HepG2 (cell line): ENCODE measurements around the gene IRX3. TPM values are rescaled to one million over a fixed set of nuclear protein-coding genes. Genes with fewer than 3 reads are reported as not detected.

ENCODE experiments used
- ATAC-seq: fragments of 200-7000 bp; cut with Tn5 transposase; 3 replicates; pipeline ENCODE4 v1.9.1; 2020; ENCODE audit warnings: mild to moderate bottlenecking, moderate library complexity
- BruUV-seq: library from RNA; stranded (reverse); fragments of 400-500 nt; replicated peaks from 2 replicates; lab custom pipeline; 2021; lab: Mats Ljungman, UMichigan
- CTCF ChIA-PET: fragments of 300-600 bp; formaldehyde crosslinking; extraction: SDS; loops from one replicate; lab custom pipeline; 2021; ENCODE audit warnings: low total read pairs, inconsistent platforms, low intra/inter-chr PET ratio; lab: Yijun Ruan, JAX
- POLR2A ChIA-PET: fragments of 350-600 bp; sonication (Branson Sonifier 250); formaldehyde crosslinking; loops from one replicate; lab custom pipeline; 2020; ENCODE audit warnings: antibody characterized with exemption, inconsistent platforms; lab: Yijun Ruan, JAX
- DNase-seq: peaks from one replicate; pipeline ENCODE4 v3.0.0-alpha.2; 2015; ENCODE audit warnings: low spot score
- FAIRE-seq: peaks from 3 replicates; lab custom pipeline; 2011; peaks lifted over from hg19 to GRCh38; lab: Jason Lieb, UNC
- H2AFZ ChIP-seq: one replicate; pipeline ENCODE4 v1.6.1; 2011; ENCODE audit warnings: low read length, inconsistent platforms
- H3K27ac ChIP-seq: fragments of 300-600 bp; 3 replicates; pipeline ENCODE4 v1.8.0; 2011; ENCODE audit warnings: mixed run types, mild to moderate bottlenecking, mixed read lengths, low read length, inconsistent platforms; ENCODE audit not compliant: insufficient read depth; ENCODE audit errors: extremely low read length
- H3K27me3 ChIP-seq, 2 experiments: fragments of 200-600 bp in 1 of 2; 2 replicates in 1 of 2; 3 replicates in 1 of 2; pipeline versions ENCODE4 v1.6.0 to v1.8.0; 2011; ENCODE audit warnings: low read length in 2 of 2, mild to moderate bottlenecking in 2 of 2, moderate library complexity in 2 of 2, inconsistent platforms in 1 of 2; ENCODE audit not compliant: insufficient read depth in 2 of 2, control insufficient read depth in 1 of 2
- H3K36me3 ChIP-seq, 2 experiments: fragments of 200-600 bp in 1 of 2; replicated peaks in 1 of 2; 2 replicates in 1 of 2; 3 replicates in 1 of 2; pipeline versions ENCODE4 v1.5.1 to v1.8.0; 2011; ENCODE audit warnings: low read length in 2 of 2, inconsistent platforms in 1 of 2; ENCODE audit not compliant: insufficient read depth in 2 of 2, control insufficient read depth in 1 of 2
- H3K4me1 ChIP-seq: 2 replicates; pipeline ENCODE4 v1.5.1; 2012; ENCODE audit warnings: low read length, inconsistent platforms; ENCODE audit not compliant: insufficient read depth
- H3K4me2 ChIP-seq: 2 replicates; pipeline ENCODE4 v1.6.0; 2011; ENCODE audit warnings: low read depth, low read length, inconsistent platforms
- H3K4me3 ChIP-seq, 3 experiments: fragments of 200-600 bp in 1 of 3; sonication (generic), shearing (Covaris generic) in 1 of 3; replicated peaks in 1 of 3; 2 replicates each; pipeline ENCODE4 v1.5.1; 2011 to 2016; ENCODE audit warnings: low read length in 3 of 3, inconsistent platforms in 2 of 3, low read depth in 2 of 3, mild to moderate bottlenecking in 2 of 3, control low read depth in 1 of 3, mixed read lengths in 1 of 3; ENCODE audit not compliant: insufficient read depth in 1 of 3
- H3K79me2 ChIP-seq: one replicate; pipeline ENCODE4 v1.6.1; 2011; ENCODE audit warnings: low read length, inconsistent platforms; ENCODE audit not compliant: insufficient read depth
- H3K9ac ChIP-seq: 2 replicates; pipeline ENCODE4 v1.6.0; 2011; ENCODE audit warnings: mild to moderate bottlenecking, low read depth, low read length, inconsistent platforms; ENCODE audit not compliant: insufficient read depth
- H3K9me3 ChIP-seq: 2 replicates; pipeline ENCODE4 v1.5.1; 2012; ENCODE audit warnings: mild to moderate bottlenecking, low read length
- H4K20me1 ChIP-seq: 2 replicates; pipeline ENCODE4 v1.6.0; 2011; ENCODE audit warnings: inconsistent platforms, mild to moderate bottlenecking, low read length, moderate library complexity; ENCODE audit not compliant: insufficient read depth
- ARID5B ChIP-seq: IDR thresholded peaks from 2 replicates; pipeline ENCODE4 v1.4.0; 2020; ENCODE audit warnings: mild to moderate bottlenecking, missing genetic modification reagents
- IKZF4 ChIP-seq: sonication (generic); formaldehyde crosslinking; IDR thresholded peaks from 2 replicates; pipeline ENCODE4 v1.5.1; 2020; ENCODE audit warnings: borderline replicate concordance, mild to moderate bottlenecking, low read depth, missing genetic modification reagents; ENCODE audit errors: not compliant biosample characterization
- JUNB ChIP-seq: sonication (generic); formaldehyde crosslinking; IDR thresholded peaks from 2 replicates; pipeline ENCODE4 v1.8.0; 2022; ENCODE audit warnings: missing genetic modification reagents, mild to moderate bottlenecking, borderline replicate concordance
- KDM3A ChIP-seq: IDR thresholded peaks from 2 replicates; pipeline ENCODE4 v1.6.1; 2018; ENCODE audit warnings: low read depth, missing compliant biosample characterization
- KMT2A ChIP-seq: sonication (generic); formaldehyde crosslinking; IDR thresholded peaks from 2 replicates; pipeline ENCODE4 v1.4.0; 2020; ENCODE audit warnings: missing genetic modification reagents
- TSC22D2 ChIP-seq: sonication (generic); formaldehyde crosslinking; IDR thresholded peaks from 2 replicates; pipeline ENCODE4 v1.5.1; 2020; ENCODE audit warnings: missing genetic modification reagents, mild to moderate bottlenecking, borderline replicate concordance
- WIZ ChIP-seq: sonication (generic); formaldehyde crosslinking; IDR thresholded peaks from 2 replicates; pipeline ENCODE4 v1.5.1; 2020; ENCODE audit warnings: mild to moderate bottlenecking, missing genetic modification reagents
- ZMAT3 ChIP-seq: sonication (generic); formaldehyde crosslinking; conservative IDR thresholded peaks from 2 replicates; pipeline ENCODE4 v1.7.0; 2021; ENCODE audit warnings: missing genetic modification reagents
- WGBS: methylation state at CpG from one replicate; pipeline ENCODE4 v1.1.6; 2017; ENCODE audit warnings: low lambda C conversion rate; 5-methylcytosine and 5-hydroxymethylcytosine counted together
- in situ Hi-C: cut with HindIII; loops from 2 replicates; pipeline ENCODE4 v1.10.0; 2017; ENCODE audit warnings: low pct_unique_long_range_greater_than_20kb; ENCODE audit not compliant: extremely low pct_ligation_motif_present
- intact Hi-C: fragments of 100-400 bp; cut with micrococcal nuclease; formaldehyde crosslinking; loops from one replicate; pipeline ENCODE4 v1.10.0; 2022; ENCODE audit not compliant: unreplicated experiment
- polyA plus RNA-seq, 8 experiments: library from polyadenylated mRNA; depleted of rRNA in 3 of 8; stranded (reverse) in 7 of 8; unstranded in 1 of 8; fragments of >200 nt; fragmentation: Illumina TruSeq in 4 of 8; extraction: Trizol in 4 of 8; gene quantifications; 2 replicates each; pipeline versions ENCODE4 v1.2.1 to v1.2.3, GENCODE V29; 2011 to 2016; ENCODE audit warnings: low read depth in 4 of 8, missing spikeins in 1 of 8, mixed read lengths in 1 of 8; ENCODE audit not compliant: insufficient read depth in 1 of 8
- total RNA-seq, 5 experiments: library from RNA; depleted of rRNA; stranded (reverse); fragments of >200 nt; fragmentation: Illumina TruSeq; extraction: Trizol; gene quantifications; 2 replicates each; pipeline ENCODE4 v1.2.3, GENCODE V29; 2016; ENCODE audit warnings: low read depth in 1 of 5
- TF ChIP-seq, protein P1 (sequence below): sonication (generic); formaldehyde crosslinking; IDR thresholded peaks from 2 replicates; pipeline ENCODE4 v1.4.0; 2020; ENCODE audit warnings: mild to moderate bottlenecking, low read depth, missing genetic modification reagents
- TF ChIP-seq, protein P2 (sequence below), 2 experiments: sonication (generic) in 1 of 2; formaldehyde crosslinking in 1 of 2; IDR thresholded peaks; 2 replicates each; pipeline versions ENCODE4 v1.4.0 to v1.6.1; 2018 to 2020; ENCODE audit warnings: missing genetic modification reagents in 2 of 2, borderline replicate concordance in 1 of 2, low read depth in 1 of 2, mild to moderate bottlenecking in 1 of 2, missing biosample characterization in 1 of 2
- TF ChIP-seq, protein P3 (sequence below): IDR thresholded peaks from 2 replicates; pipeline ENCODE4 v1.6.1; 2016; ENCODE audit warnings: missing compliant biosample characterization, missing genetic modification reagents, borderline replicate concordance
- TF ChIP-seq, protein P4 (sequence below): sonication (generic); formaldehyde crosslinking; IDR thresholded peaks from 2 replicates; pipeline ENCODE4 v1.4.0; 2020; ENCODE audit warnings: missing genetic modification reagents

The IRX3 gene
- total and polyA plus RNA-seq, 2 of the 13 experiments (the other 11 are each of a cell fraction or from before 2014, with no cell fraction given): 9.2 to 16.4 TPM

- TF ChIP-seq ZMAT3 (CRISPR knock-in tag): no peak
- peak; percentile 68 for TF ChIP-seq ARID5B (CRISPR knock-in tag)
- TF ChIP-seq KDM3A (CRISPR knock-in tag): no peak
Measured at GRCh38 chr16:54265575-54266107, 20.9 kb downstream of the IRX3 start (continued).

GRCh38 chr16:54253118-54253517 lies 33.5 kb downstream of the IRX3 start:
- Histone ChIP-seq H4K20me1 (no peaks in the 10 kb centered on the region), H3K4me1 (peaks cover 22% of the 10 kb centered on the region), H3K9me3 (no peaks in the 10 kb centered on the region), H2AFZ (no peak overlapping the region), H3K27me3 (peaks cover 8 to 21% of the 10 kb centered on the region in 2 experiments; a peak in 2 of 5 replicates), H3K36me3 (no peaks in the 10 kb centered on the region), H3K4me2 (no peak overlapping the region; the same call in 1 of the 2 replicates), H3K27ac (no peak overlapping the region), H3K4me3 (no peak overlapping the region), H3K79me2 (no peaks in the 10 kb centered on the region), H3K9ac (no peak overlapping the region)
- BruUV-seq: no TSS peak
- ChIA-PET POLR2A (no interaction called here), CTCF (no interaction called here)
- 50% methylated on average over 6 of the region's 7 CpGs for WGBS
- DNase-seq: no peak
- intact Hi-C loops: no loop called here
- in situ Hi-C loops: no loop called here
- no peak for FAIRE-seq
- peak; percentile 57 for ATAC-seq
- no peak for TF ChIP-seq JUNB (CRISPR knock-in tag)
- no peak for TF ChIP-seq WIZ
- TF ChIP-seq, protein P1, sequence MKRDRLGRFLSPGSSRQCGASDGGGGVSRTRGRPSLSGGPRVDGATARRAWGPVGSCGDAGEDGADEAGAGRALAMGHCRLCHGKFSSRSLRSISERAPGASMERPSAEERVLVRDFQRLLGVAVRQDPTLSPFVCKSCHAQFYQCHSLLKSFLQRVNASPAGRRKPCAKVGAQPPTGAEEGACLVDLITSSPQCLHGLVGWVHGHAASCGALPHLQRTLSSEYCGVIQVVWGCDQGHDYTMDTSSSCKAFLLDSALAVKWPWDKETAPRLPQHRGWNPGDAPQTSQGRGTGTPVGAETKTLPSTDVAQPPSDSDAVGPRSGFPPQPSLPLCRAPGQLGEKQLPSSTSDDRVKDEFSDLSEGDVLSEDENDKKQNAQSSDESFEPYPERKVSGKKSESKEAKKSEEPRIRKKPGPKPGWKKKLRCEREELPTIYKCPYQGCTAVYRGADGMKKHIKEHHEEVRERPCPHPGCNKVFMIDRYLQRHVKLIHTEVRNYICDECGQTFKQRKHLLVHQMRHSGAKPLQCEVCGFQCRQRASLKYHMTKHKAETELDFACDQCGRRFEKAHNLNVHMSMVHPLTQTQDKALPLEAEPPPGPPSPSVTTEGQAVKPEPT (CRISPR knock-in tag): no peak
- TF ChIP-seq, protein P2, sequence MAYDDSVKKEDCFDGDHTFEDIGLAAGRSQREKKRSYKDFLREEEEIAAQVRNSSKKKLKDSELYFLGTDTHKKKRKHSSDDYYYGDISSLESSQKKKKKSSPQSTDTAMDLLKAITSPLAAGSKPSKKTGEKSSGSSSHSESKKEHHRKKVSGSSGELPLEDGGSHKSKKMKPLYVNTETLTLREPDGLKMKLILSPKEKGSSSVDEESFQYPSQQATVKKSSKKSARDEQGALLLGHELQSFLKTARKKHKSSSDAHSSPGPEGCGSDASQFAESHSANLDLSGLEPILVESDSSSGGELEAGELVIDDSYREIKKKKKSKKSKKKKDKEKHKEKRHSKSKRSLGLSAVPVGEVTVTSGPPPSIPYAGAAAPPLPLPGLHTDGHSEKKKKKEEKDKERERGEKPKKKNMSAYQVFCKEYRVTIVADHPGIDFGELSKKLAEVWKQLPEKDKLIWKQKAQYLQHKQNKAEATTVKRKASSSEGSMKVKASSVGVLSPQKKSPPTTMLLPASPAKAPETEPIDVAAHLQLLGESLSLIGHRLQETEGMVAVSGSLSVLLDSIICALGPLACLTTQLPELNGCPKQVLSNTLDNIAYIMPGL (CRISPR knock-in tag; IDR thresholded peaks at IDR 0.05; ENCODE audit: borderline replicate concordance in 1 of 2, low read depth in 1 of 2): no peak
- TF ChIP-seq, protein P3, sequence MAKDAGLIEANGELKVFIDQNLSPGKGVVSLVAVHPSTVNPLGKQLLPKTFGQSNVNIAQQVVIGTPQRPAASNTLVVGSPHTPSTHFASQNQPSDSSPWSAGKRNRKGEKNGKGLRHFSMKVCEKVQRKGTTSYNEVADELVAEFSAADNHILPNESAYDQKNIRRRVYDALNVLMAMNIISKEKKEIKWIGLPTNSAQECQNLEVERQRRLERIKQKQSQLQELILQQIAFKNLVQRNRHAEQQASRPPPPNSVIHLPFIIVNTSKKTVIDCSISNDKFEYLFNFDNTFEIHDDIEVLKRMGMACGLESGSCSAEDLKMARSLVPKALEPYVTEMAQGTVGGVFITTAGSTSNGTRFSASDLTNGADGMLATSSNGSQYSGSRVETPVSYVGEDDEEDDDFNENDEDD (CRISPR knock-in tag): no peak
- TF ChIP-seq TSC22D2 (CRISPR knock-in tag): no peak
- TF ChIP-seq KMT2A (CRISPR knock-in tag): no peak
- TF ChIP-seq, protein P4, sequence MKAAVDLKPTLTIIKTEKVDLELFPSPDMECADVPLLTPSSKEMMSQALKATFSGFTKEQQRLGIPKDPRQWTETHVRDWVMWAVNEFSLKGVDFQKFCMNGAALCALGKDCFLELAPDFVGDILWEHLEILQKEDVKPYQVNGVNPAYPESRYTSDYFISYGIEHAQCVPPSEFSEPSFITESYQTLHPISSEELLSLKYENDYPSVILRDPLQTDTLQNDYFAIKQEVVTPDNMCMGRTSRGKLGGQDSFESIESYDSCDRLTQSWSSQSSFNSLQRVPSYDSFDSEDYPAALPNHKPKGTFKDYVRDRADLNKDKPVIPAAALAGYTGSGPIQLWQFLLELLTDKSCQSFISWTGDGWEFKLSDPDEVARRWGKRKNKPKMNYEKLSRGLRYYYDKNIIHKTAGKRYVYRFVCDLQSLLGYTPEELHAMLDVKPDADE (CRISPR knock-in tag): no peak
- no peak for TF ChIP-seq IKZF4 (CRISPR knock-in tag)
